Skeletal muscle tissue (tissue), 4 donors: ENCODE results near the gene TSHR. TPM values are rescaled to one million over a fixed set of nuclear protein-coding genes. Genes with fewer than 3 reads are reported as not detected.

Experiments used
- H3K27ac ChIP-seq: one replicate; pipeline ENCODE4 v1.7.0; 2013; ENCODE audit warnings: mild to moderate bottlenecking, low read depth, low read length, inconsistent platforms
- H3K27me3 ChIP-seq, 3 donors: one replicate each; pipeline ENCODE4 v1.7.0; 2013; ENCODE audit warnings: low read length in 3 of 3; ENCODE audit not compliant: control insufficient read depth in 3 of 3, insufficient read depth in 3 of 3
- H3K36me3 ChIP-seq, 3 donors: one replicate each; pipeline ENCODE4 v1.7.0; 2013; ENCODE audit warnings: low read length in 3 of 3; ENCODE audit not compliant: control insufficient read depth in 3 of 3, insufficient read depth in 3 of 3
- H3K4me1 ChIP-seq, 3 donors: one replicate each; pipeline ENCODE4 v1.7.0; 2013; ENCODE audit warnings: low read length in 3 of 3, mild to moderate bottlenecking in 3 of 3; ENCODE audit not compliant: control insufficient read depth in 3 of 3, insufficient read depth in 3 of 3
- H3K4me3 ChIP-seq, 3 donors: one replicate each; pipeline ENCODE4 v1.7.0; 2013; ENCODE audit warnings: low read length in 3 of 3
- H3K9ac ChIP-seq, 3 donors: one replicate each; pipeline ENCODE4 v1.7.0; 2013; ENCODE audit warnings: low read length in 3 of 3, mild to moderate bottlenecking in 3 of 3, moderate library complexity in 2 of 3, low read depth in 1 of 3
- H3K9me3 ChIP-seq, 3 donors: one replicate each; pipeline ENCODE4 v1.7.0; 2013; ENCODE audit warnings: low read length in 3 of 3; ENCODE audit not compliant: control insufficient read depth in 3 of 3
- total RNA-seq: library from RNA; depleted of rRNA; stranded (reverse); fragments of >200 nt; gene quantifications from one replicate; pipeline ENCODE4 v1.2.3, GENCODE V29; 2014
- donor health status: Osteomylitis.

TSHR gene
- total RNA-seq, 1 donor from 2014 or later = under 0.01 TPM

DNA sequence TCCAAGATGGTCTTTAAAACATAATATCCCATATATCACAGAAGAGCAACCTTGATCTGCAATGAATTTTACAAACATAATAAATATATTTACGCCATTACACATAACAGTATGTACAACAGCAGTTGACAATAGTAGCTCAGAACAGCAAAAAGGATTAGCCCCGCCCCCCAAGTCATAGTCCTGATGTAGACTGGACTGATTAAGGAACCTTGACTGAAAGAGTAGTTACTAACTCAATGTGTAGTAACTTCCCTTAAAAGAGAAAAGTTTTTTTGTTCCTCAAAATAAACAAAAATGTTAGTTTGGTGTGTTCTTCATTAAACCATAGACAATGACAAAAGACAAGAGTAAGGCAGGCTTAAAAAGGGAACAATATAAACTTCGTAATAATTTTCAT, 220.8 kb downstream of the TSHR start:
- H3K9ac ChIP-seq = no peak overlapping the region
- H3K4me1 ChIP-seq = no peaks in the 10 kb centered on the region
- H3K9me3 ChIP-seq = no peaks in the 10 kb centered on the region
- H3K27ac ChIP-seq = peak overlapping the region; percentile 13
- no peaks in the 10 kb centered on the region for H3K27me3 ChIP-seq
- no peak overlapping the region for H3K4me3 ChIP-seq
- peaks cover 0 to 7% (median 3%) of the 10 kb centered on the region in 3 donors for H3K36me3 ChIP-seq

DNA sequence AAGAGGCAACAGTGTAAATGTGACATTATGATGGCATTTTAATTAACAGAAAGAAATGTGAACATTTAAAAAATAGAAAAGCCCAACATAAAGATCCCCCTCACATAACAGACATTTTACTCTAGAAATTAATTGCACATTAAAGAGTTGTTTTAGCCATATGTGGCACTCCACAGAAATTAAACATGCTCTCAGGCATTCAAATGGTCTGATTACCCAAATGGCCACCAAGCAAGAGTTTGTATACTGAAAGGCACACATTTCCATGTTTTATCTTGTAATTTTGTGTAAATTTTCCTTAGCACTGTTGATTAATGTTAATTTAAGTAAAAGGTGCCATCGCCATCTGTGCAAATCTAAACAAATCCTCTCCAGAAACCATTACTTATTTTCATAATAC, 221.8 kb downstream of the TSHR start:
- H3K4me1 ChIP-seq = peaks cover 0 to 2% (median 0%) of the 10 kb centered on the region in 3 donors
- H3K9me3 ChIP-seq = no peaks in the 10 kb centered on the region
- H3K36me3 ChIP-seq = peaks cover 0 to 7% (median 3%) of the 10 kb centered on the region in 3 donors
- H3K4me3 ChIP-seq = no peak overlapping the region
- H3K27me3 ChIP-seq = no peaks in the 10 kb centered on the region
- H3K27ac ChIP-seq = peak overlapping the region; percentile 13
- no peak overlapping the region for H3K9ac ChIP-seq

DNA sequence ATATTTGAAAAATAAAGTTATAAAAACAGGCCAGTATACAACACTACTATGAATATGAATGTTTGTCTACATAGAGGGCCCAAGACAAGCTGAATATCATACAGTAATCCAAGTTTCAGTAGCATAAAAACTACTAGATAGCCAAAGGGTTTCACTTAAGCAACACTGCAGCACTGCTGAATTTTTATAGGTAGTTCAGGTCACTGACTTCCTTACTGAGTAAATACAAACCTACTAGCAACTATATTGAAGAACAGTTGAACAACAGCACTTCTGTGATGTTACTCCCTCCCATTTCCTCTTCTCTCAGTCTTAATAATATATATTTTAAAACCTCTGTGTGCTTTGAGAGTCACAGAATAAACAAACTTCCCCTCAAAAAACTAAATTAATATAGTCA, 222.6 kb downstream of the TSHR start:
- H3K27ac ChIP-seq = no peak overlapping the region
- H3K4me1 ChIP-seq = peaks cover 0 to 2% (median 0%) of the 10 kb centered on the region in 3 donors
- no peaks in the 10 kb centered on the region for H3K27me3 ChIP-seq
- H3K36me3 ChIP-seq = peaks cover 0 to 7% (median 3%) of the 10 kb centered on the region in 3 donors
- H3K9me3 ChIP-seq = no peaks in the 10 kb centered on the region
- H3K9ac ChIP-seq = no peak overlapping the region
- no peak overlapping the region for H3K4me3 ChIP-seq

DNA sequence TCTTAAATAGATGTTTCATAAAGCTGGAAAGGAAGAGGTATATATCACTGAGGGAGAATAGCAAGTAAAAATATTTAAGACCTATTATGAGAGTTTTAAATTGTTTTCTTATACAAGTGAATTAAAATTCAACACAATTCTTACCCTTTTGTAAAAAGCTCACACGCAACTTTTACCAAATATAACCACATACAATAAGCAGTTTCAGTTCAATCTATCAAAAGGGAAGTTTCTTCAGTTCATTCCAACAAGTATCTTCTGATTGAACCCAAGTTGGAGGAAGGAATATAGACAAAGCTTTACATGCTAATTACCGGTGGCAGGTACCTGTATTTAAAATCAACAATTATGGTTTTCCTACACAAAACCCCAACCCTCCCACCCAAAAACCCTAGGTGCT, 224.2 kb downstream of the TSHR start:
- H3K27ac ChIP-seq = no peak overlapping the region
- H3K36me3 ChIP-seq = peaks cover 0 to 7% (median 3%) of the 10 kb centered on the region in 3 donors
- H3K9me3 ChIP-seq = no peaks in the 10 kb centered on the region
- no peaks in the 10 kb centered on the region for H3K27me3 ChIP-seq
- no peak overlapping the region for H3K9ac ChIP-seq
- peaks cover 0 to 2% (median 0%) of the 10 kb centered on the region in 3 donors for H3K4me1 ChIP-seq
- H3K4me3 ChIP-seq = no peak overlapping the region

DNA sequence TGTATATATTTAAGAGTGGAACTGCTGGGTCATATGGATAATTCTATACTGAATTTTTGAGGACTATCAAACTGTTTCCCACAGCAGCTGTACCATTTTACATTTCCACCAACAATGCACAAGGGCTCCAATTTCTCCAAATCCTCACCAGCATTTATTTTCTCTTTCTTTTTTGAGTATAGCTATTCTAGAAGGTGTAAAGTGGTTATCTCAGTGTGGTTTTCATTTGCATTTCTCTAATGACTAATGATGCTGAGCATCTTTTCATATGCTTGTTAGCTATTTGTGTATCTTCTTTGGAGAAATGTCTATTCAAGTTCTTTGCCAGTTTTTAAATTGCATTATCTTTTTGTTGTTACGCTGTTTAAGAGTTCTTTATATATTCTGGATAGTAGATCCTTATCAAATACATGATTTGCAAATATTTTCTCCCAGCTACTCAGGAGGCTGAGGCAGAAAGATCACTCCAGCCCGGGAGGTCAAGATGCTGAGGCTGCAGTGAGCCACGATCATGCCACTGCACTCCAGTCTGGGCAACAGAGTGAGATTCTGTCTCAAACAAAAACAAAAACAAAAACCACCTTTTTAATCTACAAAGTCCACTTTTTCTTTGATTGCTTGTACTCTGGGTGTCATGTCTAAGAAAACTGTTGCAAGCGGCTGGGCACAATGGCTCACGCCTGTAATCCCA, 232.6 kb downstream of the TSHR start:
- no peak overlapping the region for H3K4me3 ChIP-seq
- peaks cover 6 to 18% (median 16%) of the 10 kb centered on the region in 3 donors for H3K36me3 ChIP-seq
- no peaks in the 10 kb centered on the region for H3K4me1 ChIP-seq
- no peak overlapping the region for H3K27ac ChIP-seq
- H3K9me3 ChIP-seq = no peaks in the 10 kb centered on the region
- no peak overlapping the region for H3K9ac ChIP-seq
- no peaks in the 10 kb centered on the region for H3K27me3 ChIP-seq

DNA sequence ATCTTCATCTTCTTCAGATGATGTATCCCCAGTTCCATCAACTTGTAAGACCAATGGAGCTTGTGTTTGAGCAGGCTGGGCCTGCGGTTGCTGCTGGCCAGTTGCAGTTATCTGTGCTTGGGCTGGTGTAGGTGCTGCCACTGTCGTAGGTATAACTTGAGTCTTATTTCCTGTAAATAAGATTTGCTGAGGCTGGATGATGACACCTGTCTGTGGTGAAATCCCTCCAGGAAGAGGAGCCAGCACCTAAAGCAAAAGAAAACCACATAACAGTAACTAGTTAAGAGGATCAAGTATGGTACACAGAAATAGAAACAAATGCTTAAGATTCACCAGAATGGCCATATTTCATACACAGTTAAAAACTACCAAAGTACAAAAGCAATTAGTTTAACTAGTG, 237.2 kb downstream of the TSHR start:
- Histone ChIP-seq H3K4me1 (no peaks in the 10 kb centered on the region), H3K27me3 (no peaks in the 10 kb centered on the region), H3K4me3 (no peak overlapping the region), H3K9ac (no peak overlapping the region), H3K36me3 (peaks cover 9 to 39% (median 28%) of the 10 kb centered on the region in 3 donors), H3K9me3 (no peaks in the 10 kb centered on the region), H3K27ac (no peak overlapping the region)

DNA sequence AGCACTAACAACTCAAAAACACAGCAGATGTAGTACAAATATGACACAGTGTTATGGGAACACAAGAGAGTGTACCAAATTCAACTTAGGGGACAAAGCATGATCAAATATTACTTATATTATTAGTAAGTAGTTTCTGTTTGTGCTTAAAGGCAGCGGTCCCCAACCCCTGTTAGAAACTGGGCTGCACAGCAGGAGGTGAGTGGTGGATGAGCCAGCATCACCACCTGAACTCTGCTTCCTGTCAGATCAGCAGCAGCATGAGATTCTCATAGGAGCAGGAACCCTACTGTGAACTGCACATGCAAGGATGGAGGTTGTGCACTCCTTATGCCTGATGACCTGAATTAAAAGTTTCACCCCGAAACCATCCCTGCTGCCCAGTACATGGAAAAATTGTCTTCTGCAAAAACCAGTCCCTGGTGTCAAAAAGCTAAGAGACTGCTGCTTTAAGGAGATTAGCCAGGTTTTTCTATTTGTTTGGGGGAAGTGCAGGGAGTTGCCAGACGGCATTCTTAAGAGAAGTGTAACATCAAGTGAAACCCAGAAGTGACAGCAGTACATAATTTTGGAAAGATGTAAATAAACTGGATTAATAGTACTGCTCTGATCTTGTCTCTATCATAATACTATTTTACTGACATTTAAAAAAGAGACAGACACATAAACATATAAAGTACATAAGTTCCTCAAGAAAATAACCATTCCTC, 238.7 kb downstream of the TSHR start:
- Histone ChIP-seq H3K4me1 (no peaks in the 10 kb centered on the region), H3K9ac (no peak overlapping the region), H3K36me3 (peaks cover 9 to 39% (median 28%) of the 10 kb centered on the region in 3 donors), H3K9me3 (no peaks in the 10 kb centered on the region), H3K27me3 (no peaks in the 10 kb centered on the region), H3K4me3 (no peak overlapping the region), H3K27ac (no peak overlapping the region)

Other genes starting within 250 kb of the TSHR start
- 6.8 TPM for gene CEP128, start 13.9 kb upstream of the TSHR start, total RNA-seq